IMR-90 (cell line): ENCODE measurements around the gene SLC25A34. TPM values are rescaled to one million over a fixed set of nuclear protein-coding genes. Genes with fewer than 3 reads are reported as not detected.
A peak's percentile ranks its signal among the peaks of the same experiment; 100 is the strongest.

Experiments used
- ATAC-seq: fragments of 200-7000 bp; cut with Tn5 transposase; 2 replicates; pipeline ENCODE4 v1.9.1; 2020; ENCODE audit warnings: low read depth, mild to moderate bottlenecking, moderate library complexity
- BruUV-seq: library from RNA; stranded (reverse); fragments of 400-500 nt; replicated peaks from 2 replicates; lab custom pipeline; 2021; lab: Mats Ljungman, UMichigan
- CTCF ChIA-PET: fragments of 300-600 bp; formaldehyde crosslinking; extraction: SDS; loops from one replicate; lab custom pipeline; 2021; ENCODE audit warnings: antibody characterized with exemption; lab: Yijun Ruan, JAX
- POLR2A ChIA-PET: fragments of 300-600 bp; sonication (Branson Sonifier 250); formaldehyde crosslinking; loops from one replicate; lab custom pipeline; 2022; ENCODE audit warnings: antibody characterized with exemption; ENCODE audit not compliant: unreplicated experiment; lab: Charles Lee
- DNase-seq: peaks from one replicate; pipeline ENCODE4 v3.0.0; 2013
- H2AFZ ChIP-seq: replicated peaks from 2 replicates; pipeline ENCODE3; 2013; ENCODE audit warnings: low read length, mild to moderate bottlenecking; ENCODE audit not compliant: poor library complexity
- H2AK5ac ChIP-seq: 2 replicates; pipeline ENCODE4 v1.6.1; 2013; ENCODE audit warnings: low read depth, low read length, inconsistent platforms
- H2AK9ac ChIP-seq: replicated peaks from 2 replicates; pipeline ENCODE3; 2013; ENCODE audit warnings: mild to moderate bottlenecking, low read depth, low read length, moderate library complexity; ENCODE audit not compliant: poor library complexity
- H2BK120ac ChIP-seq: 2 replicates; pipeline ENCODE4 v1.6.1; 2013; ENCODE audit warnings: low read depth, low read length, inconsistent platforms
- H2BK15ac ChIP-seq: 3 replicates; pipeline ENCODE4 v1.6.1; 2013; ENCODE audit warnings: low read depth, low read length, inconsistent platforms
- H2BK20ac ChIP-seq: 2 replicates; pipeline ENCODE4 v1.6.1; 2013; ENCODE audit warnings: low read depth, mild to moderate bottlenecking, inconsistent platforms, low read length, moderate library complexity
- H2BK5ac ChIP-seq: 2 replicates; pipeline ENCODE4 v1.6.1; 2013; ENCODE audit warnings: mild to moderate bottlenecking, low read depth, low read length, inconsistent platforms; ENCODE audit not compliant: poor library complexity, severe bottlenecking
- H3K14ac ChIP-seq: replicated peaks from 2 replicates; pipeline ENCODE4 v1.6.1; 2013; ENCODE audit warnings: low read depth, low read length, inconsistent platforms
- H3K18ac ChIP-seq: 2 replicates; pipeline ENCODE4 v1.6.1; 2013; ENCODE audit warnings: low read depth, low read length, control low read depth
- H3K23ac ChIP-seq: 2 replicates; pipeline ENCODE4 v1.6.1; 2013; ENCODE audit warnings: low read depth, low read length, inconsistent platforms
- H3K27ac ChIP-seq: 2 replicates; pipeline ENCODE4 v1.5.1; 2013; ENCODE audit warnings: mild to moderate bottlenecking, control low read depth, low read length; ENCODE audit not compliant: insufficient read depth
- H3K27me3 ChIP-seq: 2 replicates; pipeline ENCODE4 v1.6.1; 2013; ENCODE audit warnings: low read length; ENCODE audit not compliant: control insufficient read depth, insufficient read depth
- H3K36me3 ChIP-seq: 2 replicates; pipeline ENCODE4 v1.6.1; 2013; ENCODE audit warnings: low read length, mixed read lengths; ENCODE audit not compliant: control insufficient read depth, insufficient read depth
- H3K4ac ChIP-seq: 2 replicates; pipeline ENCODE4 v1.6.1; 2013; ENCODE audit warnings: low read depth, low read length, inconsistent platforms
- H3K4me1 ChIP-seq: 2 replicates; pipeline ENCODE4 v1.6.1; 2013; ENCODE audit warnings: low read length, mixed read lengths; ENCODE audit not compliant: control insufficient read depth, insufficient read depth
- H3K4me2 ChIP-seq: 2 replicates; pipeline ENCODE4 v1.6.1; 2013; ENCODE audit warnings: low read depth, mild to moderate bottlenecking, control low read depth, low read length, moderate library complexity
- H3K4me3 ChIP-seq: 2 replicates; pipeline ENCODE4 v1.5.1; 2013; ENCODE audit warnings: low read depth, mild to moderate bottlenecking, control low read depth, low read length, moderate library complexity; ENCODE audit not compliant: insufficient read depth
- H3K56ac ChIP-seq: 2 replicates; pipeline ENCODE4 v1.6.1; 2013; ENCODE audit warnings: low read length, inconsistent platforms; ENCODE audit not compliant: insufficient read depth; ENCODE audit errors: extremely low read depth
- H3K79me1 ChIP-seq, 2 experiments: 2 replicates each; pipeline ENCODE4 v1.6.1; 2013; ENCODE audit warnings: low read length in 2 of 2, inconsistent platforms in 1 of 2, low read depth in 1 of 2
- H3K9ac ChIP-seq: 2 replicates; pipeline ENCODE4 v1.6.1; 2013; ENCODE audit warnings: low read depth, low read length, control low read depth
- H3K9me1 ChIP-seq: 2 replicates; pipeline ENCODE4 v1.6.1; 2013; ENCODE audit warnings: low read length, inconsistent platforms; ENCODE audit not compliant: insufficient read depth
- H3K9me3 ChIP-seq: 2 replicates; pipeline ENCODE4 v1.6.1; 2013; ENCODE audit warnings: low read length; ENCODE audit not compliant: control insufficient read depth, insufficient read depth
- H4K20me1 ChIP-seq: 2 replicates; pipeline ENCODE4 v1.6.1; 2013; ENCODE audit warnings: low read length, inconsistent platforms; ENCODE audit not compliant: insufficient read depth
- H4K5ac ChIP-seq: 2 replicates; pipeline ENCODE4 v1.6.1; 2013; ENCODE audit warnings: mild to moderate bottlenecking, low read depth, low read length, control low read depth
- H4K8ac ChIP-seq, 2 experiments: 2 replicates each; pipeline ENCODE4 v1.6.1; 2013; ENCODE audit warnings: low read depth in 2 of 2, low read length in 2 of 2, control low read depth in 1 of 2, inconsistent platforms in 1 of 2
- H4K91ac ChIP-seq: 2 replicates; pipeline ENCODE4 v1.6.1; 2013; ENCODE audit warnings: low read depth, low read length, inconsistent platforms; ENCODE audit not compliant: insufficient read depth
- BHLHE40 ChIP-seq: fragments of 150-350 bp; IDR thresholded peaks from 2 replicates; pipeline ENCODE4 v1.6.1; 2016; ENCODE audit warnings: mild to moderate bottlenecking, low read depth, low read length
- CEBPB ChIP-seq: IDR thresholded peaks from 2 replicates; pipeline ENCODE4 v1.6.1; 2012; ENCODE audit warnings: low read depth, low read length, improper control_type of control experiment
- CHD1 ChIP-seq: IDR thresholded peaks from 2 replicates; pipeline ENCODE4 v1.6.1; 2012; ENCODE audit warnings: low read depth, low read length, improper control_type of control experiment
- FOS ChIP-seq: fragments of 150-350 bp; IDR thresholded peaks from 2 replicates; pipeline ENCODE4 v1.6.1; 2016; ENCODE audit warnings: low read depth, low read length
- MAFK ChIP-seq: IDR thresholded peaks from 2 replicates; pipeline ENCODE4 v1.6.1; 2012; ENCODE audit warnings: low read depth, low read length, improper control_type of control experiment
- MAZ ChIP-seq: IDR thresholded peaks from 2 replicates; pipeline ENCODE4 v1.6.1; 2012; ENCODE audit warnings: low read depth, mild to moderate bottlenecking, low read length, improper control_type of control experiment, moderate library complexity, borderline replicate concordance
- MXI1 ChIP-seq: IDR thresholded peaks from 2 replicates; pipeline ENCODE4 v1.6.1; 2012; ENCODE audit warnings: low read depth, mild to moderate bottlenecking, low read length, moderate library complexity, borderline replicate concordance
- NFE2L2 ChIP-seq: fragments of 150-350 bp; IDR thresholded peaks from 2 replicates; pipeline ENCODE4 v1.6.1; 2016; ENCODE audit warnings: low read depth, mild to moderate bottlenecking, low read length
- POLR2A ChIP-seq: IDR thresholded peaks from 2 replicates; pipeline ENCODE4 v1.6.1; 2012; ENCODE audit warnings: mild to moderate bottlenecking, low read depth, low read length
- RAD21 ChIP-seq: IDR thresholded peaks from 2 replicates; pipeline ENCODE4 v1.6.1; 2012; ENCODE audit warnings: low read length, improper control_type of control experiment
- RCOR1 ChIP-seq: IDR thresholded peaks from 2 replicates; pipeline ENCODE4 v1.6.1; 2012; ENCODE audit warnings: mild to moderate bottlenecking, low read length, improper control_type of control experiment; ENCODE audit not compliant: insufficient replicate concordance
- RFX5 ChIP-seq: IDR thresholded peaks from 2 replicates; pipeline ENCODE4 v1.8.0; 2012; ENCODE audit warnings: low read depth, mild to moderate bottlenecking, low read length, moderate library complexity
- SMC3 ChIP-seq: fragments of 150-350 bp; IDR thresholded peaks from 2 replicates; pipeline ENCODE4 v1.6.1; 2016; ENCODE audit warnings: low read depth, mild to moderate bottlenecking, antibody characterized with exemption, low read length, moderate library complexity
- WGBS, 2 experiments: methylation state at CpG; one replicate each; pipeline versions ENCODE4 v1.1.5 to v1.1.7; 2013; ENCODE audit warnings: missing lambda C conversion rate in 2 of 2; ENCODE audit not compliant: insufficient read length in 1 of 2; ENCODE audit errors: extremely low coverage in 2 of 2; 5-methylcytosine and 5-hydroxymethylcytosine counted together
- dilution Hi-C: fragments of 300-500 bp; cut with HindIII; formaldehyde crosslinking; loops from one replicate; pipeline ENCODE4 v1.14.3; 2018; ENCODE audit warnings: low sequenced_read_pairs; ENCODE audit not compliant: unreplicated experiment
- in situ Hi-C: fragments of 300-500 bp; cut with MboI; formaldehyde crosslinking; loops from 3 replicates; pipeline ENCODE4 v1.14.3; 2019; ENCODE audit warnings: low sequenced_read_pairs, inconsistent platforms, mixed read lengths
- intact Hi-C: fragments of 100-400 bp; cut with micrococcal nuclease; formaldehyde crosslinking; loops from 2 replicates; pipeline ENCODE4 v1.10.0; 2022
- polyA plus RNA-seq, 3 experiments: library from polyadenylated mRNA; depleted of rRNA; stranded (reverse); fragments of >200 nt; gene quantifications; 2 replicates each; pipeline ENCODE4 v1.2.3, GENCODE V29; 2012; ENCODE audit warnings: low replicate concordance in 1 of 3
- total RNA-seq: library from RNA; depleted of rRNA; stranded (reverse); fragments of >200 nt; gene quantifications from 2 replicates; pipeline ENCODE4 v1.2.3, GENCODE V29; 2012
- TF ChIP-seq, protein P1 (sequence below): conservative IDR thresholded peaks from 2 replicates; pipeline ENCODE4 v1.5.1; 2012; ENCODE audit warnings: mild to moderate bottlenecking, low read depth, low read length, improper control_type of control experiment
- TF ChIP-seq, protein P2 (sequence below): fragments of 150-350 bp; IDR thresholded peaks from 2 replicates; pipeline ENCODE4 v1.6.1; 2016; ENCODE audit warnings: low read depth, mild to moderate bottlenecking, low read length, moderate library complexity, borderline replicate concordance
- TF ChIP-seq, protein P3 (sequence below): fragments of 150-350 bp; IDR thresholded peaks from 2 replicates; pipeline ENCODE4 v1.6.1; 2017; ENCODE audit warnings: mild to moderate bottlenecking, antibody characterized with exemption, low read length, low read depth

The SLC25A34 gene
- total and polyA plus RNA-seq, 2 of the 4 experiments (the other 2 are of a cell fraction): under 0.01 to 0.72 TPM

DNA sequence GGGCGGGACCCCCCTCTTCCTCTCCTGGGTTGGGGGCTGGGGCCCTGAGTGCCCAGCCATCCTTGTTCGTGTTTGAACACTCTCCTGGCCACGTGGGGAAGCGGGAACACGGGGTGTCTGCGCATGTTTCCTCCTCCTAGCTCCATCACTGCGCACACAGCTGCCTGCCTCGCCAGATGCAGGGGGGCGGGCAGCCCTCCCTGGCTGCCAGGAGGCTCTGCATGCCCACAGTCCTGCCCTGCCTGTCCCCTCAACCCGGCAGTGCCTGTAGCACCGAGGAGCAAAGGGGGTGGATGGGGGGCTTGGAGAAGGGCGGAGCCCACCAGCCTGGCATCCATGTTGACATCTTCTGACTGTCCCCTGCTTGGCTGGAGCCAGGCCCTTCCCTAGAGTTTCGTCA lies 1.8 kb upstream of the SLC25A34 start:
- no peak overlapping the region for H3K18ac ChIP-seq
- ATAC-seq (no peak), DNase-seq (no peak)
- TF ChIP-seq BHLHE40 (no peak), NFE2L2 (no peak), POLR2A (no peak), SMC3 (no peak), CHD1 (no peak), RAD21 (no peak), FOS (no peak), CEBPB (no peak), MAZ (no peak), RFX5 (no peak), RCOR1 (no peak), MAFK (no peak), MXI1 (no peak)
- TF ChIP-seq, protein P1, sequence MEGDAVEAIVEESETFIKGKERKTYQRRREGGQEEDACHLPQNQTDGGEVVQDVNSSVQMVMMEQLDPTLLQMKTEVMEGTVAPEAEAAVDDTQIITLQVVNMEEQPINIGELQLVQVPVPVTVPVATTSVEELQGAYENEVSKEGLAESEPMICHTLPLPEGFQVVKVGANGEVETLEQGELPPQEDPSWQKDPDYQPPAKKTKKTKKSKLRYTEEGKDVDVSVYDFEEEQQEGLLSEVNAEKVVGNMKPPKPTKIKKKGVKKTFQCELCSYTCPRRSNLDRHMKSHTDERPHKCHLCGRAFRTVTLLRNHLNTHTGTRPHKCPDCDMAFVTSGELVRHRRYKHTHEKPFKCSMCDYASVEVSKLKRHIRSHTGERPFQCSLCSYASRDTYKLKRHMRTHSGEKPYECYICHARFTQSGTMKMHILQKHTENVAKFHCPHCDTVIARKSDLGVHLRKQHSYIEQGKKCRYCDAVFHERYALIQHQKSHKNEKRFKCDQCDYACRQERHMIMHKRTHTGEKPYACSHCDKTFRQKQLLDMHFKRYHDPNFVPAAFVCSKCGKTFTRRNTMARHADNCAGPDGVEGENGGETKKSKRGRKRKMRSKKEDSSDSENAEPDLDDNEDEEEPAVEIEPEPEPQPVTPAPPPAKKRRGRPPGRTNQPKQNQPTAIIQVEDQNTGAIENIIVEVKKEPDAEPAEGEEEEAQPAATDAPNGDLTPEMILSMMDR: no peak
- TF ChIP-seq, protein P2, sequence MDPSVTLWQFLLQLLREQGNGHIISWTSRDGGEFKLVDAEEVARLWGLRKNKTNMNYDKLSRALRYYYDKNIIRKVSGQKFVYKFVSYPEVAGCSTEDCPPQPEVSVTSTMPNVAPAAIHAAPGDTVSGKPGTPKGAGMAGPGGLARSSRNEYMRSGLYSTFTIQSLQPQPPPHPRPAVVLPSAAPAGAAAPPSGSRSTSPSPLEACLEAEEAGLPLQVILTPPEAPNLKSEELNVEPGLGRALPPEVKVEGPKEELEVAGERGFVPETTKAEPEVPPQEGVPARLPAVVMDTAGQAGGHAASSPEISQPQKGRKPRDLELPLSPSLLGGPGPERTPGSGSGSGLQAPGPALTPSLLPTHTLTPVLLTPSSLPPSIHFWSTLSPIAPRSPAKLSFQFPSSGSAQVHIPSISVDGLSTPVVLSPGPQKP: no peak
- TF ChIP-seq, protein P3, sequence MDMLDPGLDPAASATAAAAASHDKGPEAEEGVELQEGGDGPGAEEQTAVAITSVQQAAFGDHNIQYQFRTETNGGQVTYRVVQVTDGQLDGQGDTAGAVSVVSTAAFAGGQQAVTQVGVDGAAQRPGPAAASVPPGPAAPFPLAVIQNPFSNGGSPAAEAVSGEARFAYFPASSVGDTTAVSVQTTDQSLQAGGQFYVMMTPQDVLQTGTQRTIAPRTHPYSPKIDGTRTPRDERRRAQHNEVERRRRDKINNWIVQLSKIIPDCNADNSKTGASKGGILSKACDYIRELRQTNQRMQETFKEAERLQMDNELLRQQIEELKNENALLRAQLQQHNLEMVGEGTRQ: no peak
- H2AK9ac ChIP-seq: peak overlapping the region; percentile 5
- no peak overlapping the region for H3K4ac ChIP-seq
- peaks cover 53% of the 10 kb centered on the region for H3K36me3 ChIP-seq
- H3K4me2 ChIP-seq: no peak overlapping the region
- CTCF ChIA-PET: no interaction called here
- no CpG with 5 or more reads among the region's 13 CpGs for WGBS, 2 experiments
- no peak overlapping the region for H2BK20ac ChIP-seq
- no peaks in the 10 kb centered on the region for H3K27me3 ChIP-seq
- no TSS peak for BruUV-seq
- no peak overlapping the region for H3K9ac ChIP-seq
- no peaks in the 10 kb centered on the region for H3K9me3 ChIP-seq
- H3K4me3 ChIP-seq: no peak overlapping the region
- no peaks in the 10 kb centered on the region; the same call in 1 of the 2 replicates for H4K20me1 ChIP-seq
- H2AFZ ChIP-seq: no peak overlapping the region
- no peak overlapping the region for H2BK120ac ChIP-seq
- H3K56ac ChIP-seq: no peak overlapping the region
- H3K4me1 ChIP-seq: no peaks in the 10 kb centered on the region
- no peaks in the 10 kb centered on the region; a peak in 1 of 4 replicates for H3K79me1 ChIP-seq
- H4K91ac ChIP-seq: no peak overlapping the region
- POLR2A ChIA-PET: no interaction called here
- dilution Hi-C loops (no loop called here), intact Hi-C loops (no loop called here), in situ Hi-C loops (no loop called here)
- H3K9me1 ChIP-seq: no peaks in the 10 kb centered on the region
- H4K5ac ChIP-seq: no peak overlapping the region
- no peak overlapping the region for H3K14ac ChIP-seq
- H3K27ac ChIP-seq: no peak overlapping the region
- no peak overlapping the region for H2AK5ac ChIP-seq
- H2BK5ac ChIP-seq: no peak overlapping the region
- H3K23ac ChIP-seq: no peak overlapping the region
- H4K8ac ChIP-seq: no peak overlapping the region
- H2BK15ac ChIP-seq: no peak overlapping the region
